Natural killer cell (primary cell): Measurements from ENCODE around the gene SSNA1. TPM values are rescaled to one million over a fixed set of nuclear protein-coding genes. Genes with fewer than 3 reads are reported as not detected.

Experiments used
- ATAC-seq, 3 donors: fragments of 150-1000 bp in 2 of 3; fragments of 200-7000 bp in 1 of 3; cut with Tn5 transposase; 1 replicate in 1 of 3; 2 replicates in 2 of 3; pipeline ENCODE4 v1.10.0; 2021; ENCODE audit warnings: mild to moderate bottlenecking in 2 of 3, moderate library complexity in 2 of 3
- DNase-seq, 2 donors: peaks; one replicate each; pipeline versions ENCODE4 v3.0.0 to v3.0.0-alpha.2; 2013 to 2021; ENCODE audit warnings: mixed read lengths in 1 of 2
- H3K27ac ChIP-seq: one replicate; pipeline ENCODE4 v1.5.1; 2013; ENCODE audit warnings: mild to moderate bottlenecking, low read length
- H3K27me3 ChIP-seq: one replicate; pipeline ENCODE4 v1.6.1; 2013; ENCODE audit warnings: low read length; ENCODE audit not compliant: control insufficient read depth, insufficient read depth
- H3K36me3 ChIP-seq: one replicate; pipeline ENCODE4 v1.6.1; 2013; ENCODE audit warnings: low read length; ENCODE audit not compliant: control insufficient read depth, insufficient read depth
- H3K4me1 ChIP-seq: one replicate; pipeline ENCODE4 v1.6.1; 2013; ENCODE audit warnings: low read length; ENCODE audit not compliant: control insufficient read depth, insufficient read depth
- H3K4me3 ChIP-seq: one replicate; pipeline ENCODE4 v1.5.1; 2013; ENCODE audit warnings: low read length
- H3K9me3 ChIP-seq: one replicate; pipeline ENCODE4 v1.6.1; 2013; ENCODE audit warnings: low read length; ENCODE audit not compliant: control insufficient read depth, insufficient read depth
- H3K27ac Mint-ChIP-seq, 2 donors: one replicate each; pipeline ENCODE4 v1.8.0; 2022; ENCODE audit warnings: mild to moderate bottlenecking in 2 of 2, mixed read lengths in 2 of 2, moderate library complexity in 1 of 2
- H3K27me3 Mint-ChIP-seq, 2 donors: one replicate each; pipeline ENCODE4 v1.8.0; 2022; ENCODE audit warnings: low read depth in 2 of 2, mixed read lengths in 2 of 2
- H3K36me3 Mint-ChIP-seq: one replicate; pipeline ENCODE4 v1.8.0; 2022; ENCODE audit warnings: mixed read lengths
- H3K4me1 Mint-ChIP-seq, 2 donors: one replicate each; pipeline ENCODE4 v1.8.0; 2022; ENCODE audit warnings: mixed read lengths in 2 of 2
- H3K4me3 Mint-ChIP-seq: one replicate; pipeline ENCODE4 v1.8.0; 2022; ENCODE audit warnings: mild to moderate bottlenecking, moderate library complexity, mixed read lengths
- H3K9me3 Mint-ChIP-seq, 2 donors: one replicate each; pipeline ENCODE4 v1.8.0; 2022; ENCODE audit warnings: mixed read lengths in 2 of 2
- CTCF ChIP-seq: fragments of 200-600 bp; IDR thresholded peaks from one replicate; pipeline ENCODE4 v1.8.0; 2022; ENCODE audit warnings: antibody characterized with exemption
- WGBS: methylation state at CpG from one replicate; pipeline ENCODE4 v1.1.7; 2013; ENCODE audit warnings: missing lambda C conversion rate; ENCODE audit not compliant: insufficient coverage; 5-methylcytosine and 5-hydroxymethylcytosine counted together
- intact Hi-C: fragments of 100-400 bp; cut with micrococcal nuclease; formaldehyde crosslinking; loops from one replicate; pipeline ENCODE4 v1.14.2; 2022
- total RNA-seq, 4 donors: library from RNA; stranded (reverse); fragments of 120-200 nt in 1 of 4; gene quantifications; one replicate each; pipeline versions ENCODE4 v1.2.3 to v1.2.4, GENCODE V29; 2013 to 2022

Gene SSNA1
- total RNA-seq, 3 donors from 2014 or later (not counting 1 experiment from before 2014, with no cell fraction given), result 45.1 to 53.5 (median 52.2) TPM

- H3K9me3 Mint-ChIP-seq, result no peaks in the 10 kb centered on the region
- no peak for TF ChIP-seq CTCF
- no peak overlapping the region for H3K27ac ChIP-seq
- no peaks in the 10 kb centered on the region for H3K27me3 ChIP-seq
- intact Hi-C loops, result no loop called here
- H3K4me1 Mint-ChIP-seq, result peaks cover 16 to 41% of the 10 kb centered on the region in 2 donors
- H3K4me1 ChIP-seq, result peaks cover 27% of the 10 kb centered on the region
- DNase-seq, result no peak
- H3K36me3 Mint-ChIP-seq, result no peaks in the 10 kb centered on the region
- no peak for ATAC-seq
- peaks cover 16% of the 10 kb centered on the region for H3K36me3 ChIP-seq
- no peaks in the 10 kb centered on the region for H3K9me3 ChIP-seq
- no peak overlapping the region for H3K4me3 Mint-ChIP-seq
- H3K27ac Mint-ChIP-seq, result peak overlapping the region in 1 of 2 donors; percentile 83
- 95% methylated on average over 22 of the region's 22 CpGs for WGBS
- H3K27me3 Mint-ChIP-seq, result no peaks in the 10 kb centered on the region
- no peak overlapping the region for H3K4me3 ChIP-seq
Observed at GRCh38 chr9:137191691-137192447, 3.4 kb downstream of the SSNA1 start.

GRCh38 chr9:137192448-137192780, 3.9 kb downstream of the SSNA1 start:
- no peak overlapping the region for H3K4me3 ChIP-seq
- H3K36me3 ChIP-seq, result peaks cover 16% of the 10 kb centered on the region
- no peak for ATAC-seq
- Mint-ChIP-seq H3K9me3 (no peaks in the 10 kb centered on the region), H3K4me1 (peaks cover 10 to 38% of the 10 kb centered on the region in 2 donors), H3K27ac (no peak overlapping the region), H3K4me3 (no peak overlapping the region), H3K36me3 (no peaks in the 10 kb centered on the region), H3K27me3 (no peaks in the 10 kb centered on the region)
- H3K27me3 ChIP-seq, result no peaks in the 10 kb centered on the region
- H3K4me1 ChIP-seq, result peaks cover 21% of the 10 kb centered on the region
- DNase-seq, result no peak
- intact Hi-C loops, result no loop called here
- no peak overlapping the region for H3K27ac ChIP-seq
- WGBS, result 93% methylated on average over 10 of the region's 10 CpGs
- no peaks in the 10 kb centered on the region for H3K9me3 ChIP-seq
- TF ChIP-seq CTCF, result no peak

- Mint-ChIP-seq H3K27me3 (no peaks in the 10 kb centered on the region), H3K4me3 (no peak overlapping the region), H3K9me3 (no peaks in the 10 kb centered on the region), H3K4me1 (peaks cover 6 to 34% of the 10 kb centered on the region in 2 donors), H3K36me3 (no peaks in the 10 kb centered on the region), H3K27ac (no peak overlapping the region)
- Histone ChIP-seq H3K9me3 (no peaks in the 10 kb centered on the region), H3K27me3 (no peaks in the 10 kb centered on the region), H3K36me3 (peaks cover 16% of the 10 kb centered on the region), H3K4me1 (peaks cover 17% of the 10 kb centered on the region), H3K4me3 (no peak overlapping the region), H3K27ac (no peak overlapping the region)
- no peak for DNase-seq
- intact Hi-C loops, result no loop called here
- no peak for TF ChIP-seq CTCF
- 85% methylated on average over 2 of the region's 2 CpGs for WGBS
- no peak for ATAC-seq
Observed at GRCh38 chr9:137192859-137193258, 4.4 kb downstream of the SSNA1 start.

GRCh38 chr9:137193771-137194170, 5.3 kb downstream of the SSNA1 start:
- peaks cover 16% of the 10 kb centered on the region for H3K36me3 ChIP-seq

More at GRCh38 chr9:137193771-137194170, 5.3 kb downstream of the SSNA1 start:
- Mint-ChIP-seq H3K4me3 (no peak overlapping the region), H3K27ac (no peak overlapping the region), H3K9me3 (no peaks in the 10 kb centered on the region), H3K27me3 (no peaks in the 10 kb centered on the region), H3K4me1 (peaks cover 6 to 28% of the 10 kb centered on the region in 2 donors), H3K36me3 (no peaks in the 10 kb centered on the region)
- no peak for TF ChIP-seq CTCF
- ATAC-seq (no peak), DNase-seq (no peak)
- 91% methylated on average over 14 of the region's 14 CpGs for WGBS
- Histone ChIP-seq H3K9me3 (no peaks in the 10 kb centered on the region), H3K4me3 (no peak overlapping the region), H3K4me1 (peaks cover 18% of the 10 kb centered on the region), H3K27ac (no peak overlapping the region), H3K27me3 (no peaks in the 10 kb centered on the region)
- intact Hi-C loops, result no loop called here
